Measurements from ENCODE around the gene M1AP.
"Not testable (repeated sequence)": the region's sequence is repeated elsewhere in the genome, so short reads cannot be mapped to it uniquely, and the experiment has no call there.

The M1AP gene

DNA sequence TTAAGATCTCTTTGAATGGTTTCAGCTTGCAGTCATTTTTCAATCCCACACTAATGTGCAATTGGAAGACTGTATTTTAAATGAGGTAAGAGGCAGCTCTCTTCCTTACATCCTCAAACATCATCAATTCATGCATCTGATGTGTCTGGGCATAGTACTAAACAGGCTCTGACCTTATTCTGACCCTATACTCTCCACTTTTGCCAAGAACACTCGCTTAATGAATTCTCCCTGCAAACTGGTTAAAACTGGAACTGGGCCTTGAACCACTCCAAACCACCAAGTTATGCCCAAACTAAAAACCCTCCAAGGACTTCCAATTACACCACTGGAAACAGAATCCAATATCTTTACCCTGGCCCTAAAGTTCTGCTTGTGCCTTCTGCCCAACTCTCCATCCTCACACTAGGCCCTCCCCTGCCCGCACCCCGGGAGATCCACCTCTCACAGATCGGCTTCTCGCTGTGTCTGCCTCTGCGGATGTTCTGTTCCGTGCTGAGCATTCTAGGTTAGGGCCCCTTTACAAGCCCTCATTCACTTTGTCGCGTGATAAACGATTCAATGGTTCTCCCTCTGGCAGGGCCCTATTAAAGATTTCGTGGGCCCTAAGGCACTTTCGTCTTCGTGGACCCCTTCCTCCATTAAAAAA, 1.2 kb downstream of the M1AP start:
- DNase-seq, result no peak

DNA sequence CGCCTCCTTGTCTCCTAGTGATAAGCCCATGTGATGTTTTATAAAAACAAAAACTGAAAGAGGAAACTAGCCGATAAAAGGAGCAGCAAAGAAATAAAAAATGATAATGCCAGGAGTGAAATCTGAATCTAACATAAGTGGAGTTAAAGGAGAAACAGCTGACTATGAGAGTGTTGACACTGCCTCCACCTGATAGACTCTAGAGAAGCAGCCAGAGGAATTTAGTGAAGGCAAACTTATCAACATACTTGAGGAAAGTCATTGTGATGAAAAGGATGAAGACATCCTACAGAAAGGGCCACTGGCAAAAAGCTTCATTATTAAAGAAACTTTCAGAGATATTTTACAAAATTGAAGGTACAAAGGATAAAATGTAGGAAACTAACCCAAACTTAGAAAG, 1.9 kb downstream of the M1AP start:
- no peak for DNase-seq

DNA sequence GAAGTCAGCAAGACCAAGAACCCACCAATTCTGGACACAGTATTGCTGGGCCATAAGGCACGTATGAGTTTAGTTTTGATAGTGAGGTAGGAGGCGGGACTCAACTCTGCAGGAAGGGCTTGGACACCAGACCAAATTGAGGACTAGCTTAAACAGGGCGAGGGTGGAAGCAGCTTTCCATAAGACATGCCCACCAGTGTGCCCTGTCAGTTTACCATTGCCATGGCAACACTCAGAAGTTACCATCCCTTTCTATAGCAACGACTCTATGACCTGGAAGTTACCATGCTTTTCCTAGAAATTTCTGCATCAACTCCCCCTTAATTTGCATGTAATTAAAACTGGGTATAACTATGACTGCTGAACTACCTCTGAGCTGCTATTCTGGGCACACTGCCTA, 2.8 kb downstream of the M1AP start:
- no peak for DNase-seq

DNA sequence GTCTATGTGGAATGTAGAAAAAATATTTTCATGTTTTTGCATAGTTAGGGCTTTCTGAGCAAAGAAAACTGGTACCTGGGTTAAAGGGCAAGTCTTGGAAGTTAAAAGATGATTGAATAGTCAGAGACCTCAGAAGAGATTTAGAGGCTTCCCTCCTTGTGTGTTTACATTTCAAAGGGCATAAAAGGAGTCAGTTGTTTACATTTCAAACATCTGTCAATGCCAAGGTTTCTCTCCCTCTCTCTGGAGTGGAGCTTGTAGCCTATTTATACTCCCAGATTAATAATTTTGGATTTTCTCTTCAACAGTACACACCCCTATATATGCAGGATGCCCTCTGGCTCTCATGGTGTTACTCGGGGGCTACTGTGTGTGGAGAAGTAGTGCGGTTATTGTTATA, 8.6 kb downstream of the M1AP start:
- DNase-seq, result no peak

DNA sequence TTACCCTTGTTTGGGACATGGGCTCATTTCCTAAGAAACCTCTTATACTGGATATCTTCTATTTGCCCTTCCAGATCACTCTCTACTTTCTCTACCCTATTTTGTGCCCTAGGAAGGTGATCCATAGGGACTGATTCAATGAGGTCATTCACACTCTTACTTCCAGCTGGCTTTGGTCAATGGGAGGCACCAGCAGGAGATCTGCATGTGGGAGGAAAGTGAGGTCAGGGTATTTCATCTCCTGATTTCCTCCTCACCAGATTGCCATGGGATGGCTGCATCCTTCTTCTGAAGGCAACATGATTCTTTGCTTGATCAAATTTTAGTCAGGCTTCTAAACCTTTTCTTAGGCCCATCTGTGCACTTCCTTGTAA, 15.2 kb downstream of the M1AP start:
- DNase-seq, result no peak

DNA sequence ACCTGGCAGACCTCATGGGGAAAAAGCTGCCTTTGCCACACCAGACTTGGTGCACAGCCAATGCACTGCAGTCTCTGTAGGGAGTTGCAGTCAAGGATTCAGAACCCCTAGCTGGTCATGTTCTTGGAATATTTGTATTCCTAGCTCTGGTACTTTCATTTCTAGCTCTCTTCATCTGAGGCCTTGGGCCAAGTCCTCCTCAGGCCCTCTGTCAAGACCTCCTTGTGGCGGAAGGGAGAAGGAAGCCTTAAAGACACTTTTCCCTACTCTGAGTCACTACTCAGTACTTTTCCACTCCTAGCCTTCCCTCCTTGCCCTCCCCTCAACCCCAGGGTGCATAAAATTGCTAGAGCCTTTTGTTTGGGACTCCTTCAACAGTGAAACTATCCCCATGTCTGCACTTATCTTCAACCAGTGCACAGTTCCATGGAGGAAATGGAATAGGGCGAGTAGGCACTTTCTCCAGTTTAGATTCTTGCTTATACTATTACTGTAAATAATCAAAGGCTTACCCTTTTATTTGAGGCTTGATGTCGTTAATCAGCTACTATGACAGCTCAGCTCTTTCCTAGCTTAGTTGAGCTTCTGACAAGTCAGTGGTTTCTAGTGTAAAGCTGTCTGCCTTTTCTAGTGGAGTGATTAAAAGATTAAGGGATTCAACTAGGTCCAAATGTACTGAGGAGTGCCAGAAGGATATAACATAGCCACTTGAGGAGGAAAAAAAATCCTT, 15.8 kb downstream of the M1AP start:
- no peak for DNase-seq

DNA sequence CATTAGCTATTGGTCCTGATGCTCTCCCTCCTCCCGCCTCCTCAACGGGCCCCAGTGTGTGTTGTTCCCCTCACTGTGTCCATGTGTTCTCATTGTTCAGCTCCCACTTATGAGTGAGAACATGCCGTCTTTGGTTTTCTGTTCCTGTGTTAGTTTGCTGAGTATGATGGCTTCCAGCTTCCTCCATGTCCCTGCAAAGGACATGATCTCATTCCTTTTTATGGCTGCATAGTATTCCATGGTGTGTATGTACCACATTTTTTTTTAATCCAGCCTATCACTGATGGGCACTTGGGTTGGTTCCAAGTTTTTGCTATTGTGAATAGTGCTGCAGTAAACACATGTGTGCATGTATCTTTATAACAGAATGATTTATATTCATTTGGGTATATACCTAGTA, 17.7 kb downstream of the M1AP start:
- DNase-seq, result not testable (repeated sequence)

DNA sequence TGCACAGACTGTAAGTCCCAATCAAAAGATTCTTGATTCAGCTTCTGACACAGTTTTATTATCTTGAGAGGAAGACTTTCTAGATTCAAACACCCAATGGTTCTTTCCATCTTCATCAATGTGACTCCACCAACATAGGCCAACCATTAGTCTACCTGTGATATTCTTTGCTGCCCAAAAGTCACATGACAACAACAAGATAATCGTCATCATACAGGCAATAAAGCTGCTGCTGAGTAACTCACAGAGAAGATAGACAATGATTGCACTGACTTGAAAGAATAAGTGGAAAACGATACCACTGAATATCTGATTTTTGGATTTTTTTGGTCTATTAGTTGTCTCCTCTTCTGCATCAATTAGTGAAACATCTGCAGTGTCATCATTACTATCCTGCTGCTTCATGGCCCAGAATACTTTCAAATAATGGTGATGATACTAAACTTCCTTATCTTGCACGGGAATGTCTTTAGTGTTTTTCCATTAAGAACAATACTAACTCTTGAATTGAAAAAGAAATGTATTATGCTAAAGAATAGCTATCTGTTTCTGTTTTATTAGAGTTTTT, 19.5 kb downstream of the M1AP start:
- no peak for DNase-seq

DNA sequence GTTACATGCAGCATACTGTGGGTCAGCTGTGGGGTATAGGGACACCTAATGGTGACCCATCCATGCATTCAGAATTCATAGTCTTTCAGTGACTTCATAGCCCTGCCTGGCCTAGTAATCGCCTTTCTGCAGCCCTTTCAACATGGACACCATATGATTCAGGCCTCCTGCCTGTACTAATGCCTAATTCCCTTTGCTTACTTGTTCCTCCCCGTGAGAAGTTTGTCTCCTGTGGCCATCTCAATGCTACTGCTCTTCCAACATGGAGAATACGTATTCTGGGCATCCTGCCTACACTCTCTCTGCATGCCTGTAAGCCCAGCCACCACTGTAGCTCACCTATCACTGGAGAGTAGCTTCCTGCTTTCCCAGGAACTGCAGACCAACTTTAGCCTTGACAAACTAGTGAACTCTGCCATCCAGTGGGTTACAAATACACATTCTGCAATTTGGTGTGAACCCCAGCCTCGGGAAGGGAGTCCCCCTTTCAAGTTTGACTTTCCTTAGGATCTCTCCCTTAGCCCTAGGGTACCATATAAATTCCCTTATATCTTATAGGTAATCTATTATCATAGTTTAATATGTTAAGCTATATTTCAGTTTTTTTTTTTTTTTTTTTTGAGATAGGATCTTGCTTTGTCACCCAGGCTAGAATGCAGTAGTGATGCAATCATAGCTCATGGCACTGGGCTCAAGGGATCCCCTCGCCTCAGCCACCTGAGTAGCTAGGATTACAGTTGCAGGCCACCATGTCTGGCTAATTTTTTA, 22.3 kb downstream of the M1AP start:
- DNase-seq, result no peak

DNA sequence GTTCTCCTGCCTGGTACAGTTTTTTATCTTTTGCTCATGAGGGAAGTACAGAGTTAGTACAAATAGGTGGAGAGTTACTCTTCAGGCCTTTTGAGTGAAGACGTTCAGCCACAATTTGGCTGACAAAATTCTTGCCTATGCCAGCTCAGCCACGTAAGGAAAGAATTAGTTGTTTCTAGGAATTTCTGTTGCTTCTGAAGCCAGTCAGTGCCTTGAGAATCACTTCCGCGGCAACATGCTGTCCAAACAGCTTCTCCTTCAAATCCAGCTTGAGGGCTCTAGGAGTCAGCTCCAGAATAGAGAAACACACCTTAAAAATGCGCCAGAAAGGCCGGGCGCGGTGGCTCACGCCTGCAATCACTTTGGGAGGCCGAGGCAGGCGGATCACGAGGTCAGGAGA, 27.5 kb downstream of the M1AP start:
- no peak for DNase-seq

DNA sequence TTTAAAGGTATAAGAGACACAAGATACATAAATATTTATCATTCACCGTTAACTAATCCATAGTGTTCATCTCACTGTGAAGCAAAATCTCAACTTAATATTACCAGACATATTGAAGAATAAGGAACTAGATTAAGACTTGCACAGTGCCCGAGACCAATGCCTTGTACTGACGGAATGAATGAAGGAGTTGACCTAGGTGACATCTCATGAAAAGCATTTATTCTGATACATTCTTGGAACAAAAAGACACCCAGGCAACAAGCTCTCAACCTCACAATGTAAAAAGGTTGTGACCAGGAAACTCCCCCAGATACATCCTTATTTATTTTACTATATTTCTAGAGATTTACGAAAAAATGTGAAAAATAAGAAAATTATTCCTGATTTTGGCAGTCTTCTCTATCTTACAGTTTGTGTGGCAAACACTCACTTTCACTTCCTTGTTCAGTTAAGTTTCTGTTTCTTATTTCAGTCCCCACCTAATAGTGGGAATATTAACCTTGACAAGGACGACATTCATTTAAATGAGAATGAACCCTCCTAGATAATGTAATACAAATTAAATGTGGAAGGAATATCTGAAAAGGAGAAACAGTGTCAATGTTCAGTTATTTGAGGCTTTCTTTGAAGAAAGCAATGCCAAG, 28.4 kb downstream of the M1AP start:
- no peak for DNase-seq

DNA sequence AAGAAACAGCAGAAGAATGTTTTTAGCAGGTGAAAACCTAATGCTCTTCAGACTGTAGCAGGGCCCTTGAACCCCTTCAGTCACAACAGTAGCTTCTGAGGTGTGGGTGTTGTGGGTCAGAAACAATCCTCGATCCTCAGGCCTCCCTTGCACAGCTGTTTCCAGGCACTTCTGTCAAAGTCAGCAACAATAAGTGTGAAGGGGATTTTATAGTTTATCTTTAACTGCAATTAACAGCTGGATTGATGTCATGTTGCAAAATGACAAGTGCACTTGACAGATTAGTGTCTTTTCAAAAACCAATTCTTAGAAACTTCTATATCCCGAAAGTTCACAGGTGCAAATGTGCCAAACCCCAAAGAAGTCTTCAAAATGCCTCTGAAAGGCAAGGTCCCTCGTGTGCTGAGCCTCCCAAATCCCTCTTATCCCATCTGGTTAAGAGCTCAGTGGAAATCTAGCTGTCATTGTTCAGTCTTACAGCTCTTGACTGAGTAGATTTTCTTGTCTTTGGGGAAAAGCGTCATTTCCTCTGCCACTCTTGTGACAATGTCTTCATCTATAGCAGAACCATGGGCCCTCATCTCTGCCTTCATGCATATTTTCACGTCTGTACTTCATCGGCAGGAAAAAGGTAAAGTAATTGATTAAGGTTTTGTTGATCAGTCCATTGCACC, 29.6 kb downstream of the M1AP start:
- no peak for DNase-seq

DNA sequence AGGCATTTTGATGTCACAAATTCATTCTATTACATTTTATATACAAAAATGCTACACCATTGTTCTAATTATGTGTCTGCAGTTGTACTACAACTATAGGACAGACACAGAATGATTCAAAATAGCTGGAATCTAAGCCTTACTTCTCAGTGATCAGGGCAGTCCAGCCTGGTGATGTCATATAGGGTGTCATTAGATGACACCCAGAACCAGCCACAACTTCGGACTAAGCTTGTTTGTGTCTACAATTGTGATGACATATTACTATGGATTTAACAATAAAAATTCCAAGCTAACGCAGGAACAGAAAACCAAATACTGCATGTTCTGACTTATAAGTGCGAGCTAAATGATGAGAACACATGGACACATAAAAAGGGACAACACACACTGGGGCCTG, 31.0 kb downstream of the M1AP start:
- no peak for DNase-seq

DNA sequence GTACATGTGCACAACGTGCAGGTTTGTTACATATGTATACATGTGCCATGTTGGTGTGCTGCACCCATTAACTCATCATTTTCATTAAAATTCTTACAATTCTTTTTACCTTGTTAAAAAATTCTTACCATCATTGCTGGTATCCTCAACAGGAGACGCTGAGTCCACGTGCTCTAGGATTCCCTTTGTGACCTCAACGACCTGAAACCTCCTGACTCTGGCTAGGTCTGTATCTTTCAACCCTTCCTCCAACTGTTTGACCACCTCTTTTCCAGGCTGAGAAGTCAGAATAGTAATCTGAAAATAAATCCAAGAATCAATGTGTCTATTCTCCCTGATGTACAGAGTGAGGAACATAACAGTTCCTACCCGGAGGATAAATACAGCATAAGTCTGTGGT, 41.2 kb downstream of the M1AP start:
- no peak for DNase-seq

DNA sequence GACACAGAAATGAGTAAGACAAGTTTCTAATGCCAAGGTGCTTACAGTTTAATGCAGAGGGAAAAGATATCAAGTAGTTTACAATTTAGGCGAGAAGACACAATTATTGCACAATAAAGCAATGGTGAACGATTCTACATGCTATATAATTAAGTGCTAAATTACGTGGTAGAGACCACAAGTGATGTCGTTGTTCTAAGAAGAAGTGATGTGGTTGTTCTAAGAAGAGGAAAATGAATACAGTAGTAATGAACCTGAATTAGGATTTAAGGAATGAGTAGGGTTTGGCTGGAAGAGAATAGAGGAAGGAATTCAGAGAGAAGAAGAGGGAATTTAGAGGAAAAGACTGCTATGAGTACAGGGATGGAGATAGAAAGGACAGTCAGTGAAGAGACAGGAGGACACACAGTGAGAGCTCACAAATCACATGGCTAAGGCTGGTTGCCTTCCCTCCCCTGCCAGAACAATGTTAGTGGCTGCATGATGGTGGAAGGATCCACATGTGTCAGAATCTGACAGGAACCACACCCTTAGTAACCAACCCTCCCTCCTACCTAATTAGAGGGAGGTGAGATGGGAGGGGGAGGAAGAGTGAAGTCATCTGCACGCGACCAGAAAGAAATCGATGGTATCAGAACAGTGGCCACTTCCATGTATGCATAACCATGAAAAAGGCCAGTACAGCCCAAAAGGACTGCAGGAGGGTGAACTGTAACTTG, 44.7 kb downstream of the M1AP start:
- no peak for DNase-seq

DNA sequence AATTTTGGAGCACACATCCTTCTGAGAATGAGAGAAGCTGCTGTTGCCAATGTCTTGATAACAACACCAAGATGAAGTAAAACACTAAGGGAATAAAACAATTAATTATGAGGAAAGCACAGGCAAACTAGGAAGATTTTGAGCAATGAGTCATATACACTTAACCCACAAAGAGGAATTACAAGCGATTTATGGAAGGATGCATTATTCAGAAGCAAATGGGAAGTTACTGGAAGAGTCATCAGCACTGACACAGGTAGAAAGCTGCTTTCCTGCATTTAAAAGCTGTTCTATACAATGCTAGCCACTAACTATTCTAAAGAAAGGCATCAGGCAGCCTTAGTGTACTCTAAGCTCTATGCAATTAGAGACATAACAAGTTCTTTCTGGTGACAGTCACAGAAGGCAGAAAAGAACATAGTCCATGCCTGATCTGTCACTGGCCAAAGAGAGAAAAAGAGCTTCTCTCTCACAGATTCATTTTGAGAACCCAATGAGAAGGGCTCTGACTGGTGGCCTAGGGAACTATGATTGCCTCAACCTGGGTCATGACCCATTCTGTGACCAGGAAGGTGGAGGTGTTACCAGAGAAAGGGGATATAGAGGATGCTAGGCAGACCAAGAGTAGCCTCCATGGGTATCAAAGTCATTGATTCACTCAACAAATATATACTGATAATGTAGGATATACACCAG, 45.4 kb downstream of the M1AP start:
- no peak for DNase-seq

DNA sequence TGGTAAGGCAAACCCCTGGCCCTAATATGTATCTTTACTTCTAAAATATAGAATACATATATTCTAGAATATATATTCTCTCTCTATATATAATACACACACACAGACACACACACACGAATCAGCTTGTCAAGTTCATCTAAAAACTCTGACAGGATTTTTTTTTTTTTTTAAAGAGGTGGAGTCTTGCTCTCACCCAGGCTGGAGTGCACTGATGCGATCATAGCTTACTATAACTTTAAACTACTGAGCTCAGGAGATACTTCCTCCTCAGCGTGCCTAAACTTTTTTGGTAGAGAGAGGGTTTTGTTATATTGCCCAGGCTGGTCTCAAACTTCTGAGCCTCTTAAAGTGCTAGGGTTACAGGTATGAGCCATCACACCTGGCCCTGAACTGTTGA, 48.5 kb downstream of the M1AP start:
- DNase-seq, result no peak

DNA sequence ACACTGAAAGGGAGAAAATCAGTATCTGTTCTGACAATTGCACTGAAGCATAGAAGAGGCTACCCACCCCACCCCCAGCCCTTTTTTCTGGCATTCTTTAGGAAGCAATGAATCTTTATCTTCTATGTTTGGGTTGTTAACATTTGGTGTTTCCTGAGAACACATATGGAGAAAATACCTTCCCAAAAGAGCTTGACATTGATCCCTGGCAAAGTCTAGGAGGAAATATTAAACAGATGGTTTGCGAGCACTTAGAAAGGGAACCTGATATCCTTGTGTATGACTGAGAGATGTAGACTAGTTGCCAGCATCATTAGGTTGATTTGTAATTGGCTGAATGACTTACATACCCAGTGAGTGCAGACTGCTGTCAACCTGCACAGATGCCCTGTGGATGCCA, 50.7 kb downstream of the M1AP start:
- DNase-seq, result no peak

DNA sequence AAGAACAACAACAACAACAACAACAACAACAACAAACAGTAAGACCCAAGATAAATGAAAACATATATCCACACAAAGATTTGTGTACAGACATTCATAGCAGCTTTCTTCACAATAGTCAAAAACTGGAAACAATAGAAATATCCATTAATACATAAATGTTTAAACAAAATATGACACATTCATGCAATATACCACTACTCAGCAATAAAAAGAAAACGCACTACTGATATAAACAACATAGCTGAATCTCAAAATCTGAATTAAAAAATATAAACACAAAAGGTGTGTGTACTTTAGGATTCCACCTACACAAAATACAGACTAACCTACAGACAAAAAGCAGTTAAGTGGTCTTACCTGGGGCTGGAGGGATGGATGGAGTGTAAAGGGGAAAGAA, 51.5 kb downstream of the M1AP start:
- DNase-seq, result no peak

DNA sequence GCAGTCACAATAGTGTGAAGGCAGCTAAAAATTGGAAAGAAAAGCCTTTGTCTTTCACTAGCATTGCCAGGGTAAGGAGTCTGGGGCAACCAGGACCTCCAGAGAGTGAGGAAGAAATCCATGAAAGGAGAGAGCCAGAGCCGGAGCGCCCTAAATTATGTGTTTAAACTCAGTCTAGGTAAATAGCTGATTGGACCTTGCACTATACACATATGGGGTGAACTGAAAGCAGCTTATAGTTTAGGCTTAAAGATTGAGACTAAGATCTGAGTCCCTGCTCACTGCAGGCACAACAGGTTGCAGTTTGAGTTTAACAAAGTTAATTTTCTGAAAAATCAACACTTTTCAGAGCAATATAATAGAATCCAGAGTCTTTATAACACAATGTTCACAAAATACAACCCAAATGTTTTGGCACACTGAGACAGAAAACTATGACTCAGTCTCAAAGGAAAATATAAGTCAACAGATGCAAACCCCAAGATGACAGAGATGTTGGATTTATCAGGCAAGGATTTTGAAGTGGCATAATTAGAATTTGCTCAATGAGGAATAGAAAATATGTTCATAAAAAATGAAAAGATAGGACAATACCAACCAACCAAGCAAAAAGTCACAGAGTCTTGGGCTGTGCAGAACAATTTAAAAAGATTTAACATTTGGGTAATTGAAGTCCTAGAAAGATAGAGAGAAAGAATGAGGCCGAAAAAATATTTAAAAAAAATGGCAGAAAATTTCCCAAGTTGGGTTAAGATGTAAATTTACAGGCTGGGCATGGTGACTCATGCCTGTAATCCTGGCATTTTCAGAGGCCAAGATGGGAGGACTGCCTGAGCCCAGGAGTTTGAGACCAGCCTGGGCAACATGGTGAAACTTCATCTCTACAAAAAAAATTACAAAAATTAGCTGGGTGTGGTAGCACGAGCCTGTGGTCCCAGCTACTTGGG, 54.0 kb downstream of the M1AP start:
- DNase-seq, result no peak

Measured in activated naive CD4-positive, alpha-beta T cell treated with Interleukin-2 at 50 U/mL for 16 hours (primary cell).